Gastroesophageal sphincter (tissue), 3 donors: ENCODE data around the gene KISS1R.

ENCODE experiments used
- CTCF ChIP-seq, 4 experiments: fragments of 200-600 bp in 2 of 4; fragments of 450-650 bp in 2 of 4; sonication (generic) in 1 of 4; IDR thresholded peaks; one replicate each; pipeline ENCODE4 v1.5.1; 2017 to 2019; ENCODE audit warnings: antibody characterized with exemption in 4 of 4, mild to moderate bottlenecking in 2 of 4, moderate library complexity in 2 of 4
- EP300 ChIP-seq: sonication (generic); formaldehyde crosslinking; IDR thresholded peaks from one replicate; pipeline ENCODE4 v1.6.1; 2017; ENCODE audit warnings: antibody characterized with exemption, mild to moderate bottlenecking
- POLR2A ChIP-seq, 2 donors: fragments of 450-650 bp; IDR thresholded peaks; one replicate each; pipeline ENCODE4 v1.6.1; 2017; ENCODE audit warnings: antibody characterized with exemption in 2 of 2, mild to moderate bottlenecking in 2 of 2, moderate library complexity in 1 of 2
- POLR2AphosphoS5 ChIP-seq: sonication (generic); formaldehyde crosslinking; IDR thresholded peaks from one replicate; pipeline ENCODE4 v1.6.1; 2017; ENCODE audit warnings: antibody characterized with exemption

GRCh38 chr19:953445-954271 is 36.5 kb downstream of the KISS1R start:
- no peak for TF ChIP-seq POLR2AphosphoS5
- TF ChIP-seq CTCF (IDR thresholded peaks at IDR 0.05) = no peak
- TF ChIP-seq EP300 = no peak
- TF ChIP-seq POLR2A (IDR thresholded peaks at IDR 0.05) = no peak
